ENCODE measurements around the gene TLNRD1. TPM values are rescaled to one million over a fixed set of nuclear protein-coding genes. Genes with fewer than 3 reads are reported as not detected.

TLNRD1 gene
- total RNA-seq, 2 experiments from 2014 or later: 11.2 to 16.9 TPM

DNA sequence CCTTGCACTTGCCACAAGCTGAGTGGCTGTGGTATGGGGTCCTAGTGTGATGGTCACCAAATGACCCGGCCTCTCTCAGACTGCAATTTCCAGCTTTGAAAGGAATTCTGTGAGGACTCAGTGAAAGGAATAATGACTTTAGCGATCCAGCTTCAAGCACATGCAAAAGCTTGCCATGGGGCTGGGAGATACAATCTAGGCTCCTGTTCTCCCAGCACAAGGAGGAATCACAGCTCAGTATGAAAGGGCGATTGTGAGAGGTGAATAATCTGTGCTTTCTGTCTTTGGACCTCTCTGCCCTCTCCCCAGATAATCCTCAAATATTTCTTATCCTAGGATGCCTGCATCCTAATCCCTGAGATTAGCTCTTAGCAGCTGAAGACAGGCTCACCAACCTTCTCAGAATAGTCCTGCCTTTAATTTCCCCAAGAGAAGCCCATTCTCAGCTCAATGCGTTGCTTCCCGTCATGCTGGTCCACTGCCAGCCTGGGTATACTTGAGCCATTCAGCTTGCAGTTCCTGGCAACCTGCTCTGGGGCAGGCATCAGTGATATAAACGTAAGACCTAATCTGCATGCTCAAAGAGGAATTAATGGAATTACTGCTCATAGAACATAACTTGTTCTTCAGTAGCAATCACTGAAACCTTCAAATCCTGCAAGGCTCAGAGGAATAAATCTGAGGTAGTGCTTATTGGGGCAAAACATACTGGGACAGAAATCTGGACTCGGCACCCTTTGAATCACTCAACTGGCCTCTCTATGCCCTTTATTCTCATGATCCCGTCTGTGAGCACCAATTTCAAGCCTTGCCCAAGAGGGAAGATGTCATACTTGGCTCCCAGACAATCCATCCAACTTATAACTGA, 15.1 kb downstream of the TLNRD1 start:
- ChIA-PET CTCF (interaction anchor here (0.8 kb wide), 1 partner anchor 496 kb away, joined by 3 read pairs; no protein-coding TSS in a partner anchor), POLR2A (no interaction called here)
- Mint-ChIP-seq H3K4me1 (peaks cover 3% of the 10 kb centered on the region), H3K27me3 (no peaks in the 10 kb centered on the region), H3K9me3 (ENCODE audit: low read depth) (no peaks in the 10 kb centered on the region), H3K27ac (no peak overlapping the region), H3K36me3 (ENCODE audit: low read depth) (no peaks in the 10 kb centered on the region), H3K4me3 (no peak overlapping the region)
- intact Hi-C loops (cut with DNase I, micrococcal nuclease): no loop called here
- no peak for ATAC-seq
- no peak for DNase-seq

DNA sequence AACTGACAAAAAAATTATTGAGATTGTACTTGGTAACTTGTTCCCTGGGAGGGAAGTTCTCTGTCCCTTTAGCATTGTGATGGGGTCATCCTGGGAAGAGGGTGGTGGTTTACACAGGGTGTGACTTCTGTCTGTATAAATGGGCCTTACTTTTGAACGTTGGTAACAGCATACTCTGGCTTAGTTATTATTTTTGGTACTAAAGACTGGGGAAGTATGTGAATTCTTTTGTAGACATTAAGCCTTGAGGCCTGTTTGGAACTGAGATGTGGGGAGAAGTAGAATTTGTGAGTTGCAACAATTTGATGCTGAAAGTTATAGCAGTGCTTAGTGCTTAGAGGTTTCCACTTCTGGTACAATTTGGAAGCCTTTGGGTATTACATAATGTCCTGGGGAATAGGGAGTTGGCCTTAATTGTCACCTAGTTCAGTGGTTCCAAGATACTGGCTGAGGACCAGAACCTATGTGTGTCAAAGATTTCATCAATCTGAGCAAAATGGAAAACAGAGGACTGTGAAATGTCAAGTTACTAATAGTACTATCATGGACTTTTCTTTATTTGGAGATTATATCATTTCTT, 15.9 kb downstream of the TLNRD1 start:
- intact Hi-C loops (cut with DNase I, micrococcal nuclease): no loop called here

DNA sequence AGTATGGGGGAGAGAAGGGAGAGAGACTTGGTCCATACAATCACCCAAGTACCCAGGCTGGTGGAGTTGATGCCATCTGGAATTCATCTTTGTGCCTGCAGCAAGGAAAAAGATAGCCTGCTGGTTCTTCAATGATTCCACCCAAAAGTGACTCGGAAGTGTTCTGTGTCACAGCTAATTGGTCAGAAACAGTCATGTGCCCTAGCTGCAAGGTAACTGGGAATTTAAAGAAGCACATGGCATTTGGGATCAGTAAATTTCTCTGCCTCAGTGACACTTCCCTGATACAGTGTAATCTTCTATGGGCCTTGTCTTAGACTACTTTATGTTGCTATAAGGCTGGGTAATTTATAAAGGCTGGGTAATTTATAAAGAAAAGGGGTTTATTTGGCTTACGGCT, 17.5 kb downstream of the TLNRD1 start:
- ChIA-PET CTCF (interaction anchor here (1.1 kb wide), 1 partner anchor 248 kb away, joined by 4 read pairs; no protein-coding TSS in a partner anchor), POLR2A (no interaction called here)
- ATAC-seq: no peak
- H3K27me3 Mint-ChIP-seq: no peaks in the 10 kb centered on the region
- DNase-seq: no peak
- peaks cover 4% of the 10 kb centered on the region for H3K4me1 Mint-ChIP-seq
- H3K4me3 Mint-ChIP-seq: no peak overlapping the region
- intact Hi-C loops (cut with DNase I, micrococcal nuclease): no loop called here
- H3K27ac Mint-ChIP-seq: no peak overlapping the region
- H3K36me3 Mint-ChIP-seq (ENCODE audit: low read depth): no peaks in the 10 kb centered on the region
- no peaks in the 10 kb centered on the region for H3K9me3 Mint-ChIP-seq (ENCODE audit: low read depth)

More for the DNA sequence above, 15.9 kb downstream of the TLNRD1 start:
- CTCF ChIA-PET: no interaction called here
- Mint-ChIP-seq H3K4me1 (peaks cover 3% of the 10 kb centered on the region), H3K27ac (no peak overlapping the region), H3K9me3 (ENCODE audit: low read depth) (no peaks in the 10 kb centered on the region), H3K27me3 (no peaks in the 10 kb centered on the region), H3K36me3 (ENCODE audit: low read depth) (no peaks in the 10 kb centered on the region), H3K4me3 (no peak overlapping the region)
- no peak for ATAC-seq
- POLR2A ChIA-PET: no interaction called here
- DNase-seq: no peak

DNA sequence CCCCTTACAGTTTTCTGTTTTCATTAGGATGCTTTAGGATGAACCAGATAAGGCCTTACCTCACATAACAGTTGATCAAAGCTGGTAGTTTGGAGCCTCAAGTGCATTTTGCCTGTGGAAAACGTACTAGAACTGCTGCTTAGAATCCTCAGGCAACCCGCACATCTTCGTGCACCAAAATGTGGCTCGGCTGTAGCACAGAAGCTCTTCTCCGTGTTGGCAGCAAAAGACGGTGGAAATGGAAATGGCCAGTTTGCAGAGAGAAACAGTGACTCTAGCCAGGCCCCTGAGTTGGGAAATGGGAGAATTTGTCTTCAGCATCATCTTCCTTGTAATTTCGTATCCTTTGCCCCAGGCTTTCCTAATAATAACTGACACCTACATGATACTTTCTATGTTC, 20.6 kb downstream of the TLNRD1 start:
- no peak for DNase-seq
- Mint-ChIP-seq H3K9me3 (ENCODE audit: low read depth) (no peaks in the 10 kb centered on the region), H3K4me1 (peaks cover 31% of the 10 kb centered on the region), H3K27me3 (peaks cover 2% of the 10 kb centered on the region), H3K4me3 (no peak overlapping the region), H3K36me3 (ENCODE audit: low read depth) (no peaks in the 10 kb centered on the region), H3K27ac (no peak overlapping the region)
- intact Hi-C loops (cut with DNase I, micrococcal nuclease): no loop called here
- CTCF ChIA-PET: interaction anchor here (1.3 kb wide), 1 partner anchor 245 kb away, joined by 3 read pairs; no protein-coding TSS in a partner anchor
- POLR2A ChIA-PET: no interaction called here
- no peak for ATAC-seq

DNA sequence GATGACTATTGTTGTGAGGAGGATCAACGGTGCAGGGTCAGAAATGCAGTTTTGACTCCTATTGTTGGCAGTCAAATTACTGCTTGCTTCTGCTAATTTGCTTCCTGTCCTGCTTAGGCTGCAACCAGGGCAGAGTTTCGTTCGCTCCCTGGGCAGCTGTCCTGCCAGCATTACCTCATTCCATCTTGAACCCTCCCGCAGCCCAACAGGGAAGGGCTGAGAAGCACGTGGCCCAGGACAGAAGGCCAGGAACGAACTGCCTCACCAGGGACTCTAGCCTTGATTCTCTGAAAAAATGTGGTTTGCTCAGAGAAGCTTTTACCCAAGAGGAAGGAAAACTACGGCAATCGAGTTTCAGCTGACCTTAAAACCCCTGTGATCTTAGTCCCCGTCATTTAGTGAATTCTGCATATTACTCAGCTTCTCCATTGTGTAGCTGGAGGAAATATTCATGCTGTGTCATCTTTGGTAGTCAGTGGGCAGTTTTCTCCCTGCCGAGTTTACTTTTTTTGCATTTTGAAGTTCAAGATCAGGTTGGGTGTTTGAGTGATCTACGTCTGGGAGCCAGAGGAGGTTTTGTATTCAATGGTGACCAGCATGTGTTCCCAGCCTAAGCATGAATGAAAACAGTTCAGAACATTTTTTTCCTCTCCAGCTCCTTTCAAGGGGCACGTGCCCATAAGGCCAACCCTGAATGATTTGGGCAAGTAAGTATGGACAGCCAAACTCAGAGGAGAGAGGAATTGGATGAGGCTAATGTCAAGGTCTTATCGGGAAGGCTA, 23.0 kb downstream of the TLNRD1 start:
- CTCF ChIA-PET: interaction anchor here (0.6 to 1.2 kb wide), 5 partner anchors 15 to 1726 kb away, joined by 3 to 4 read pairs (median 3); no protein-coding TSS in a partner anchor
- Mint-ChIP-seq H3K9me3 (ENCODE audit: low read depth) (no peaks in the 10 kb centered on the region), H3K36me3 (ENCODE audit: low read depth) (no peaks in the 10 kb centered on the region), H3K27me3 (peaks cover 2% of the 10 kb centered on the region), H3K4me1 (peaks cover 36% of the 10 kb centered on the region), H3K4me3 (peak overlapping the region; percentile 32), H3K27ac (peak overlapping the region; percentile 87)
- intact Hi-C loops (cut with DNase I, micrococcal nuclease): loop anchor here (1.0 to 2.0 kb wide), 4 partner anchors 22 to 271 kb away; partner anchors contain the start of gene TLNRD1 (in 1 of the 2)
- DNase-seq (peak; percentile 45), ATAC-seq (peak; percentile 85)
- POLR2A ChIA-PET: interaction anchor here (0.9 kb wide), 1 partner anchor 273 kb away, joined by 3 read pairs; no protein-coding TSS in a partner anchor

DNA sequence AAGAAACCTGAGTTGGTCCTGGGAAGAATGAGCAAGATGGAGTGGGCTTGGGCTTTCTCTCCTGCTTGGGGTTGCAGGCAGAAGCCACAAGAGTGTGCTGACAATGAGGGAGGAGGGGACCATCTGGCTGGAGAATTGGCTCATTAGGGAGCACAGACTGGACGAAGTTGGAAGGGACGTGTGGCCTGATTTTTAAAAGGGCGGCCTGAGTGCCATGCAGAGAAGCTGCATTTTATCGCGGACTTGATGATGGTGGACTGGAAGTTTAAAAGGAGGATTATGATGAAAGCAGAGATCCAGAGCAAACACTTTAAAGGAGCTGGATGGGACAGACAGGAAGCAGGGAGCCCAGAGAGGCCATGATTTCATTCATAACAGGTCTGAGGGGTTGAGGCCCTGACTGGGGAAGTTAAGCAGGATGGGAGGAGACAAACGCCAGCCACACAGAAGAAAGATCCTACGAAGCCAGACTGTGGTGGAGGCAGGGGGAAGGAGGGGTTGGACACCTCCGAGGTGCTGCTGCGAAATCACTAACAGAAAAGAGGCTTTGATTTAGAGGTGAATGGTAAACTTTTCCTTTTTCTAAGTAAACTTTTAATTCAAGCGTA, 23.6 kb downstream of the TLNRD1 start:
- DNase-seq (no peak), ATAC-seq (no peak)
- no peaks in the 10 kb centered on the region for H3K36me3 Mint-ChIP-seq (ENCODE audit: low read depth)
- H3K9me3 Mint-ChIP-seq (ENCODE audit: low read depth): no peaks in the 10 kb centered on the region
- H3K27ac Mint-ChIP-seq: peak overlapping the region; percentile 87
- peaks cover 36% of the 10 kb centered on the region for H3K4me1 Mint-ChIP-seq
- H3K27me3 Mint-ChIP-seq: peaks cover 2% of the 10 kb centered on the region
- POLR2A ChIA-PET: interaction anchor here (0.9 kb wide), 1 partner anchor 272 kb away, joined by 3 read pairs; no protein-coding TSS in a partner anchor
- H3K4me3 Mint-ChIP-seq: peak overlapping the region; percentile 32
- CTCF ChIA-PET: interaction anchor here (0.8 to 1.2 kb wide), 4 partner anchors 15 to 1726 kb away, joined by 3 to 4 read pairs (median 3); no protein-coding TSS in a partner anchor
- intact Hi-C loops (cut with DNase I, micrococcal nuclease): no loop called here

DNA sequence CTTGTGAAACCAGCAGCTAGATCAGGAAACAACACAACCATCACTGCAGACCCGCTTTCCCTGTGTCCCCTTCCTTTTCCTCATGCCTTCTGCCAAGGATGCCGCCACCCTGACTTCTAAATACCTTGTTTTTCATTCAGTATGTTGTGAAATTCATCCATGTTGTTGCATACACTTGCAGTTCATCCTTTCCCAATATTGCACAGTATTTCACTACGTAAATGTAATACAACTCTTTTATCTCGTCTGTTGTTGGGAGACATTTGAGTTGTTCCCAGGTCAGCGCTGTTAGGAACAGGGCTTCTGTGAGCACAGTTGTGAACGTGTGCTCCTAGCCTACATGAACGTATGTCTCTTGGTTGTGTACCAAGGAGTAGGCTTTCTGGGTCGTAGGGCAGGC, 24.2 kb downstream of the TLNRD1 start:
- H3K4me1 Mint-ChIP-seq: peaks cover 36% of the 10 kb centered on the region
- POLR2A ChIA-PET: no interaction called here
- peak overlapping the region; percentile 55 for H3K27ac Mint-ChIP-seq

DNA sequence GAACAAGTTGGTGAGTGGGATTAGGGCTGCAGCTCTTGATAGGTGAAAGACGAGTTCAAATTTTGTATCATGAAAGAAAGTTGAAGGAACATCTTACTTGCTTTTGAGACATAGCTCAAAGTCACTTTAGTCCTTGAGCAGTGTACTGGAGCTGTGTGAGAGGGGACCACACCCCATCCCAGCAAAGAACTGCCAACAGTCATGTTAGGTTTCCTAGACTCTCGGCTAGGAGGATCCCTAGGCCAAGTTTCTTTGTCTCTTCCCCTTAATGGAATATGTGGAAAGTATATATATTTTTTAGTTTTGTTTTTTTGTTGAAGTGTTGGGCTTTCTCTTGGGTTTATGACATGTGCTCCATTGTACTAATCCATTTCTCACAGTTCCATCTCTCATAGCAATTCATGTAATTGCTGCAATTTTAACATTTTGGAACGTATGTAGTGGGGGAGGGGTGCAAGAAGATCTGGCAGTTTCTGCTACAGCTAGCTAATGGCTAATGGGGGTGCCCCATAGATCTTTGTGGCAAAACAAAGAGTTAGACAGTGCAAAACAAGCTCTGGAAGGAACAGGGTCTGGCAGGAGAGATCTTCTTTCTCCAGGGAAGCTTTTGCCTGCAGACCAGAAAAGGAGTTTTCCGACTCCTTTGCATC, 25.1 kb downstream of the TLNRD1 start:
- Mint-ChIP-seq H3K4me3 (no peak overlapping the region), H3K27me3 (peaks cover 2% of the 10 kb centered on the region), H3K36me3 (ENCODE audit: low read depth) (peaks cover 3% of the 10 kb centered on the region), H3K27ac (no peak overlapping the region), H3K4me1 (peaks cover 36% of the 10 kb centered on the region), H3K9me3 (ENCODE audit: low read depth) (peaks cover 8% of the 10 kb centered on the region)
- POLR2A ChIA-PET: no interaction called here
- CTCF ChIA-PET: interaction anchor here (0.5 to 1.2 kb wide), 2 partner anchors 49 to 80 kb away, joined by 3 read pairs; no protein-coding TSS in a partner anchor
- DNase-seq (no peak), ATAC-seq (no peak)
- intact Hi-C loops (cut with DNase I, micrococcal nuclease): no loop called here

More for the DNA sequence above, 24.2 kb downstream of the TLNRD1 start:
- no peak overlapping the region for H3K4me3 Mint-ChIP-seq
- DNase-seq: no peak
- peaks cover 5% of the 10 kb centered on the region for H3K9me3 Mint-ChIP-seq (ENCODE audit: low read depth)
- no peak for ATAC-seq
- peaks cover 3% of the 10 kb centered on the region for H3K36me3 Mint-ChIP-seq (ENCODE audit: low read depth)
- intact Hi-C loops (cut with DNase I, micrococcal nuclease): no loop called here
- CTCF ChIA-PET: interaction anchor here (0.5 to 0.9 kb wide), 2 partner anchors 81 to 1725 kb away, joined by 3 read pairs; no protein-coding TSS in a partner anchor
- peaks cover 2% of the 10 kb centered on the region for H3K27me3 Mint-ChIP-seq

DNA sequence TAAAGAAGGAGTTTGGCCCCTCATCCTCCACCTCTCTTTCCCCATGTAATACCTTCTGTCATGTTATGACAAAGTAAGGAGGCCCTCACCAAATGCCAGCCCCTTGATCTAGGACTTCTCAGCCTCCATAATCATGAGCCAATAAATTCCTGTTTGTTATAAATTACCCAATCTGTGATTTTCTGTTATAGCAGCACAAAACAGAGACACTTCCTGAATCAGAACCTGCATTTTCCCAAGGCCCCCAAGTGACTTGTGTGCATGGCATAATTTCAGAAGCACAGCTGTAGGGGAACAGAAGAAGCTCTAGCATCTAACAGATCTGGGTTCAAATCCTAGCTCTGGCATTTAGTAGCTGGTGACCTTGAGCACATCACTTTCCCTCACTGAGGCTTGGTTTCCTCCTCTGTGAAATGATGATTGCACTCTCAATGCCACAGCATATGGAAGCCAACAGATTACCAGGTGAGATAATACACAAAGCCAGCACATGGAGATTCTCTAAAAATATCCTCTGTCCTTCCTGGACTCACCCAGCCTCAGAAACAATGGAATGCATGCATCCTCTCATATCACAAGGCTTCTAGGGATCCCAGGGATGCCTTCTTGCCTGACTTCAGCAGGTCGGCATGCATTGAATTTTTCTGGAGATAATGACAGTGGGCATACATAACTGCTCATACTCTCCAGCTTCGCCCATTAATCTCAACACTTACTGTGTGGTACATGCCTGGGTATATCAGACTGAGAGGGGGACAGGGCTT, 26.3 kb downstream of the TLNRD1 start:
- peaks cover 3% of the 10 kb centered on the region for H3K36me3 Mint-ChIP-seq (ENCODE audit: low read depth)
- H3K4me3 Mint-ChIP-seq: no peak overlapping the region
- ChIA-PET CTCF (interaction anchor here (1.1 to 1.2 kb wide), 2 partner anchors 51 to 239 kb away, joined by 3 read pairs; no protein-coding TSS in a partner anchor), POLR2A (no interaction called here)
- peaks cover 2% of the 10 kb centered on the region for H3K27me3 Mint-ChIP-seq
- ATAC-seq (no peak), DNase-seq (no peak)
- H3K9me3 Mint-ChIP-seq (ENCODE audit: low read depth): peaks cover 8% of the 10 kb centered on the region
- intact Hi-C loops (cut with DNase I, micrococcal nuclease): no loop called here
- H3K4me1 Mint-ChIP-seq: peaks cover 36% of the 10 kb centered on the region
- no peak overlapping the region for H3K27ac Mint-ChIP-seq
